ENCODE results near the gene PCBP2. TPM values are rescaled to one million over a fixed set of nuclear protein-coding genes. Genes with fewer than 3 reads are reported as not detected.

The PCBP2 gene
- total and polyA plus RNA-seq, 2 donors (not counting 3 experiments of a cell fraction or from before 2014, with no cell fraction given) = 526 to 995 TPM

DNA sequence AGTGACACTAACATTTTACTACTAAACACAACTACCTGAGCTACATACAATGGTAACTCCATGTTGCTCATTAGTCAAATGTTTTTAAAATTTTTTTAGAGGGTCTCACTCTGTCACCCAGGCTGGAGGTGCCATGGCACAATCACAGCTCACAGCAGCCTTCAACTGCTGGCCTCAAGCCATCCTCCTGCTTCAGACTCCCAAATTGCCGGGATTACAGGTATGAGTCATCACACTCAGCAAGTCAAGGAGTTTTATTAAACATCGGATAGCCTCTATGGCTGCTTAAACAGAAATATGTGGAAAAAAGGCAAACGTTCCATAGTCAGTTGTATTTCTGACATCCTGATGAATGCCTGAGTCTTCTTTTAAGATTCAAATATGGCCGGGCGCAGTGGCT, 66.5 kb downstream of the PCBP2 start:
- POLR2A ChIA-PET = no interaction called here
- intact Hi-C loops (cut with micrococcal nuclease) (no loop called here), dilution Hi-C loops (cut with MboI; ENCODE audit: extremely low pct_ligation_motif_present, low sequenced_read_pairs) (no loop called here)

More for the DNA sequence above, 66.5 kb downstream of the PCBP2 start:
- Histone ChIP-seq H2AFZ (ENCODE audit: low read depth, low read length) (no peak overlapping the region), H3K36me3 (ENCODE audit: control insufficient read depth in 2 of 2, extremely low read depth in 1 of 2, insufficient read depth in 2 of 2, low read length in 2 of 2) (peaks cover 25 to 35% of the 10 kb centered on the region in 2 experiments), H3K9me3 (replicated peaks; ENCODE audit: control insufficient read depth, insufficient read depth, low read length) (no peaks in the 10 kb centered on the region), H3K79me2 (ENCODE audit: control insufficient read depth, insufficient read depth, low read length) (no peaks in the 10 kb centered on the region), H3K27me3 (ENCODE audit: control insufficient read depth in 2 of 2, insufficient read depth in 2 of 2, low read length in 2 of 2) (no peaks in the 10 kb centered on the region), H3K9me1 (replicated peaks; ENCODE audit: control insufficient read depth, extremely low read depth, insufficient read depth, low read length) (no peaks in the 10 kb centered on the region), H3K4me1 (ENCODE audit: control insufficient read depth, extremely low read depth, insufficient read depth, low read length) (no peaks in the 10 kb centered on the region), H3K9ac (replicated peaks; ENCODE audit: extremely low read depth, insufficient read depth, low read length) (no peak overlapping the region), H3K27ac (ENCODE audit: insufficient read depth, low read depth, low read length) (no peak overlapping the region), H3K4me3 (replicated peaks in 1 of 3; ENCODE audit: insufficient read depth in 1 of 3, low read depth in 1 of 3, low read length in 3 of 3) (no peak overlapping the region), H4K20me1 (replicated peaks; ENCODE audit: control insufficient read depth, extremely low read depth, insufficient read depth, low read length) (no peaks in the 10 kb centered on the region), H3K4me2 (ENCODE audit: insufficient read depth, low read length) (no peak overlapping the region)
- no TSS peak for BruUV-seq (replicated peaks)
- DNase-seq (ENCODE audit: low read depth, low spot score) (no peak), FAIRE-seq (no peak)
- CTCF ChIA-PET = interaction anchor here (0.9 to 1.1 kb wide), 2 partner anchors 10 to 158 kb away, joined by 3 to 4 read pairs; partner anchors contain the start of gene ATP5MC2
- TF ChIP-seq EZH2 (IDR thresholded peaks at IDR 0.05; ENCODE audit: borderline replicate concordance, low read depth, low read length, severe bottlenecking) (no peak), POLR2A (IDR thresholded peaks at IDR 0.05; ENCODE audit: low read depth, low read length) (no peak), FOS (IDR thresholded peaks at IDR 0.05; ENCODE audit: borderline replicate concordance, insufficient read depth, low read length) (no peak), JUN (IDR thresholded peaks at IDR 0.05; ENCODE audit: borderline replicate concordance, insufficient read depth, insufficient read length, low read depth) (no peak), POLR2AphosphoS5 (IDR thresholded peaks at IDR 0.05; ENCODE audit: insufficient read depth, low read depth, low read length) (no peak), GATA2 (IDR thresholded peaks at IDR 0.05; ENCODE audit: insufficient read depth, insufficient read length, low read depth, low read length) (no peak), MYC (IDR thresholded peaks at IDR 0.05; ENCODE audit: low read depth, low read length) (no peak)
- TF ChIP-seq, protein P1, sequence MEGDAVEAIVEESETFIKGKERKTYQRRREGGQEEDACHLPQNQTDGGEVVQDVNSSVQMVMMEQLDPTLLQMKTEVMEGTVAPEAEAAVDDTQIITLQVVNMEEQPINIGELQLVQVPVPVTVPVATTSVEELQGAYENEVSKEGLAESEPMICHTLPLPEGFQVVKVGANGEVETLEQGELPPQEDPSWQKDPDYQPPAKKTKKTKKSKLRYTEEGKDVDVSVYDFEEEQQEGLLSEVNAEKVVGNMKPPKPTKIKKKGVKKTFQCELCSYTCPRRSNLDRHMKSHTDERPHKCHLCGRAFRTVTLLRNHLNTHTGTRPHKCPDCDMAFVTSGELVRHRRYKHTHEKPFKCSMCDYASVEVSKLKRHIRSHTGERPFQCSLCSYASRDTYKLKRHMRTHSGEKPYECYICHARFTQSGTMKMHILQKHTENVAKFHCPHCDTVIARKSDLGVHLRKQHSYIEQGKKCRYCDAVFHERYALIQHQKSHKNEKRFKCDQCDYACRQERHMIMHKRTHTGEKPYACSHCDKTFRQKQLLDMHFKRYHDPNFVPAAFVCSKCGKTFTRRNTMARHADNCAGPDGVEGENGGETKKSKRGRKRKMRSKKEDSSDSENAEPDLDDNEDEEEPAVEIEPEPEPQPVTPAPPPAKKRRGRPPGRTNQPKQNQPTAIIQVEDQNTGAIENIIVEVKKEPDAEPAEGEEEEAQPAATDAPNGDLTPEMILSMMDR (IDR thresholded peaks at IDR 0.05; ENCODE audit: extremely low read depth in 1 of 2, insufficient read depth in 1 of 2, low read depth in 1 of 2, low read length in 2 of 2) = no peak
- TF ChIP-seq, protein P2, sequence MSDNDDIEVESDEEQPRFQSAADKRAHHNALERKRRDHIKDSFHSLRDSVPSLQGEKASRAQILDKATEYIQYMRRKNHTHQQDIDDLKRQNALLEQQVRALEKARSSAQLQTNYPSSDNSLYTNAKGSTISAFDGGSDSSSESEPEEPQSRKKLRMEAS (IDR thresholded peaks at IDR 0.05; ENCODE audit: insufficient read depth, insufficient read length) = no peak

Measured in endothelial cell of umbilical vein (primary cell).